Trophoblast cell (in vitro differentiated cells and primary cell): ENCODE results near the gene ABCA13.
A peak's percentile ranks its signal among the peaks of the same experiment; 100 is the strongest.

Experiments
- DNase-seq, 2 donors: peaks; one replicate each; pipeline ENCODE4 v3.0.0-alpha.2; 2016
- H2AFZ ChIP-seq: 2 replicates; pipeline ENCODE4 v1.6.1; 2013; ENCODE audit warnings: low read length, moderate library complexity, mild to moderate bottlenecking; ENCODE audit not compliant: insufficient read depth, poor library complexity
- H2AK5ac ChIP-seq: 2 replicates; pipeline ENCODE4 v1.6.1; 2013; ENCODE audit warnings: mild to moderate bottlenecking, low read length
- H2BK120ac ChIP-seq: 2 replicates; pipeline ENCODE4 v1.6.1; 2013; ENCODE audit warnings: low read length, mild to moderate bottlenecking, moderate library complexity; ENCODE audit not compliant: insufficient read depth, poor library complexity
- H2BK12ac ChIP-seq: 2 replicates; pipeline ENCODE4 v1.6.1; 2013; ENCODE audit warnings: mild to moderate bottlenecking, low read length, moderate library complexity
- H2BK5ac ChIP-seq: 2 replicates; pipeline ENCODE4 v1.6.1; 2013; ENCODE audit warnings: low read length, low read depth, moderate library complexity, mild to moderate bottlenecking; ENCODE audit not compliant: poor library complexity
- H3K14ac ChIP-seq: 2 replicates; pipeline ENCODE4 v1.6.1; 2013; ENCODE audit warnings: mild to moderate bottlenecking, low read length
- H3K18ac ChIP-seq: 2 replicates; pipeline ENCODE4 v1.6.1; 2013; ENCODE audit warnings: mild to moderate bottlenecking, low read length
- H3K23ac ChIP-seq: 2 replicates; pipeline ENCODE4 v1.6.1; 2013; ENCODE audit warnings: low read length
- H3K27ac ChIP-seq: 2 replicates; pipeline ENCODE4 v1.5.1; 2013; ENCODE audit warnings: low read depth, mild to moderate bottlenecking, inconsistent platforms, low read length, moderate library complexity
- H3K27me3 ChIP-seq: 2 replicates; pipeline ENCODE4 v1.6.1; 2013; ENCODE audit warnings: inconsistent platforms, mild to moderate bottlenecking, low read length, moderate library complexity; ENCODE audit not compliant: insufficient read depth
- H3K36me3 ChIP-seq, 2 experiments: 1 replicate in 1 of 2; 2 replicates in 1 of 2; pipeline ENCODE4 v1.6.1; 2013; ENCODE audit warnings: low read length in 2 of 2, mild to moderate bottlenecking in 2 of 2, moderate library complexity in 1 of 2; ENCODE audit not compliant: insufficient read depth in 2 of 2, control insufficient read depth in 1 of 2
- H3K4ac ChIP-seq: 2 replicates; pipeline ENCODE4 v1.6.1; 2013; ENCODE audit warnings: low read depth, mild to moderate bottlenecking, low read length, moderate library complexity
- H3K4me1 ChIP-seq, 2 experiments: 1 replicate in 1 of 2; 2 replicates in 1 of 2; pipeline ENCODE4 v1.6.1; 2013; ENCODE audit warnings: low read length in 2 of 2, mild to moderate bottlenecking in 2 of 2, moderate library complexity in 1 of 2; ENCODE audit not compliant: insufficient read depth in 2 of 2, control insufficient read depth in 1 of 2
- H3K4me2 ChIP-seq: 2 replicates; pipeline ENCODE4 v1.6.1; 2013; ENCODE audit warnings: inconsistent platforms, mild to moderate bottlenecking, low read length, moderate library complexity
- H3K4me3 ChIP-seq: 2 replicates; pipeline ENCODE4 v1.5.1; 2013; ENCODE audit warnings: mild to moderate bottlenecking, low read depth, low read length, inconsistent platforms
- H3K79me1 ChIP-seq: one replicate; pipeline ENCODE4 v1.6.1; 2013; ENCODE audit warnings: low read length
- H3K79me2 ChIP-seq: 2 replicates; pipeline ENCODE4 v1.6.1; 2013; ENCODE audit warnings: low read length, mild to moderate bottlenecking; ENCODE audit not compliant: control insufficient read depth, insufficient read depth, poor library complexity
- H3K9ac ChIP-seq: 2 replicates; pipeline ENCODE4 v1.6.1; 2013; ENCODE audit warnings: mild to moderate bottlenecking, low read length
- H3K9me3 ChIP-seq: 2 replicates; pipeline ENCODE4 v1.6.1; 2013; ENCODE audit warnings: low read depth, mild to moderate bottlenecking, control low read depth, inconsistent platforms, low read length; ENCODE audit not compliant: insufficient read depth
- H4K12ac ChIP-seq: 2 replicates; pipeline ENCODE4 v1.6.1; 2013; ENCODE audit warnings: low read depth, mild to moderate bottlenecking, low read length, moderate library complexity
- H4K8ac ChIP-seq: 2 replicates; pipeline ENCODE4 v1.6.1; 2013; ENCODE audit warnings: low read depth, mild to moderate bottlenecking, low read length, moderate library complexity
- H4K91ac ChIP-seq: one replicate; pipeline ENCODE4 v1.6.1; 2013; ENCODE audit warnings: low read depth, mild to moderate bottlenecking, low read length, moderate library complexity
- WGBS: extraction: QIAGEN DNeasy Blood & Tissue Kit; methylation state at CpG from one replicate; pipeline ENCODE4 v1.1.7; 2013; ENCODE audit warnings: missing lambda C conversion rate; ENCODE audit not compliant: insufficient read length, insufficient coverage; ENCODE audit errors: extremely low coverage; 5-methylcytosine and 5-hydroxymethylcytosine counted together

Gene ABCA13

GRCh38 chr7:48455363-48455762 is 284.1 kb downstream of the ABCA13 start:
- Histone ChIP-seq H3K14ac (no peak overlapping the region), H3K79me1 (no peaks in the 10 kb centered on the region), H3K27ac (no peak overlapping the region), H3K36me3 (no peaks in the 10 kb centered on the region), H2BK5ac (no peak overlapping the region), H3K9me3 (no peaks in the 10 kb centered on the region), H3K27me3 (no peaks in the 10 kb centered on the region), H4K12ac (no peak overlapping the region), H3K18ac (no peak overlapping the region), H3K4me1 (peaks cover 0 to 2% of the 10 kb centered on the region in 2 experiments), H4K8ac (no peak overlapping the region), H3K4me3 (no peak overlapping the region), H2BK120ac (no peak overlapping the region), H2AK5ac (no peak overlapping the region), H3K4me2 (no peak overlapping the region), H2AFZ (no peak overlapping the region), H3K4ac (no peak overlapping the region), H2BK12ac (no peak overlapping the region), H3K23ac (no peak overlapping the region), H3K79me2 (no peaks in the 10 kb centered on the region), H4K91ac (no peak overlapping the region), H3K9ac (no peak overlapping the region)
- no peak for DNase-seq
- no CpG with 5 or more reads among the region's 17 CpGs for WGBS

GRCh38 chr7:48458701-48459524 is 287.7 kb downstream of the ABCA13 start:
- Histone ChIP-seq H2AFZ (no peak overlapping the region), H2BK120ac (no peak overlapping the region), H3K9ac (no peak overlapping the region), H3K36me3 (no peaks in the 10 kb centered on the region), H3K4me3 (no peak overlapping the region), H3K27ac (no peak overlapping the region), H2BK12ac (no peak overlapping the region), H4K91ac (no peak overlapping the region), H4K12ac (no peak overlapping the region), H3K79me1 (no peaks in the 10 kb centered on the region), H3K23ac (no peak overlapping the region), H3K9me3 (no peaks in the 10 kb centered on the region), H3K18ac (no peak overlapping the region), H4K8ac (no peak overlapping the region), H3K79me2 (no peaks in the 10 kb centered on the region), H2BK5ac (no peak overlapping the region), H3K27me3 (no peaks in the 10 kb centered on the region), H3K4me1 (peaks cover 0 to 2% of the 10 kb centered on the region in 2 experiments), H3K4me2 (no peak overlapping the region), H2AK5ac (no peak overlapping the region), H3K4ac (no peak overlapping the region), H3K14ac (no peak overlapping the region)
- peak; percentile 46 to 60 for DNase-seq
- no CpG with 5 or more reads among the region's 4 CpGs for WGBS

- no peak overlapping the region for H3K4me2 ChIP-seq
- H2AK5ac ChIP-seq = no peak overlapping the region
- no peaks in the 10 kb centered on the region for H3K36me3 ChIP-seq
- H2AFZ ChIP-seq = no peak overlapping the region
- no peaks in the 10 kb centered on the region for H3K79me1 ChIP-seq
- no peak overlapping the region for H3K18ac ChIP-seq
- no peaks in the 10 kb centered on the region for H3K27me3 ChIP-seq
- no peak overlapping the region for H4K8ac ChIP-seq
- H2BK12ac ChIP-seq = no peak overlapping the region
- H3K4me3 ChIP-seq = no peak overlapping the region
- DNase-seq = no peak
- no peak overlapping the region for H3K27ac ChIP-seq
- H3K23ac ChIP-seq = no peak overlapping the region
- H4K91ac ChIP-seq = no peak overlapping the region
- H3K4me1 ChIP-seq = no peaks in the 10 kb centered on the region
- no peak overlapping the region for H2BK5ac ChIP-seq
- WGBS = no CpG with 5 or more reads among the region's 4 CpGs
- no peak overlapping the region for H4K12ac ChIP-seq
- no peak overlapping the region for H3K14ac ChIP-seq
- H3K4ac ChIP-seq = no peak overlapping the region
- no peak overlapping the region for H3K9ac ChIP-seq
- H3K79me2 ChIP-seq = no peaks in the 10 kb centered on the region
- no peak overlapping the region for H2BK120ac ChIP-seq
- H3K9me3 ChIP-seq = no peaks in the 10 kb centered on the region
Observed at GRCh38 chr7:48466713-48467112, 295.5 kb downstream of the ABCA13 start.

- Histone ChIP-seq H4K12ac (no peak overlapping the region), H3K27me3 (no peaks in the 10 kb centered on the region), H2BK120ac (no peak overlapping the region), H3K23ac (no peak overlapping the region), H3K4me2 (no peak overlapping the region), H2AFZ (no peak overlapping the region), H4K91ac (no peak overlapping the region), H2AK5ac (no peak overlapping the region), H4K8ac (no peak overlapping the region), H3K14ac (no peak overlapping the region), H3K4me3 (no peak overlapping the region), H3K9ac (no peak overlapping the region), H3K27ac (no peak overlapping the region), H2BK5ac (no peak overlapping the region), H3K18ac (no peak overlapping the region), H3K4me1 (no peaks in the 10 kb centered on the region), H3K79me2 (no peaks in the 10 kb centered on the region), H3K36me3 (no peaks in the 10 kb centered on the region), H3K79me1 (no peaks in the 10 kb centered on the region), H2BK12ac (no peak overlapping the region), H3K9me3 (no peaks in the 10 kb centered on the region), H3K4ac (no peak overlapping the region)
- DNase-seq = no peak
- WGBS = no CpG with 5 or more reads among the region's 5 CpGs
Observed at GRCh38 chr7:48471196-48471595, 299.9 kb downstream of the ABCA13 start.
